Breast epithelium (tissue), 4 donors: Measurements from ENCODE around the gene FBXO31. TPM values are rescaled to one million over a fixed set of nuclear protein-coding genes. Genes with fewer than 3 reads are reported as not detected.

Experiments
- DNase-seq, 2 donors: peaks; one replicate each; pipeline ENCODE4 v3.0.0-alpha.2; 2019; ENCODE audit warnings: low spot score in 2 of 2
- H3K27ac ChIP-seq, 2 donors: fragments of 200-600 bp; sonication (generic) in 1 of 2; one replicate each; pipeline ENCODE4 v1.5.1; 2016 to 2019; ENCODE audit warnings: mild to moderate bottlenecking in 1 of 2
- H3K27me3 ChIP-seq, 2 donors: fragments of 200-600 bp; sonication (generic) in 1 of 2; one replicate each; pipeline versions ENCODE4 v1.5.1 to v1.6.0; 2017 to 2019; ENCODE audit warnings: control low read depth in 1 of 2, mild to moderate bottlenecking in 1 of 2
- H3K36me3 ChIP-seq: fragments of 200-600 bp; one replicate; pipeline ENCODE4 v1.5.1; 2019
- H3K4me1 ChIP-seq, 2 donors: fragments of 200-600 bp; sonication (generic); one replicate each; pipeline ENCODE4 v1.5.1; 2016 to 2019; ENCODE audit warnings: control low read depth in 1 of 2
- H3K4me3 ChIP-seq, 3 donors: fragments of 200-600 bp; sonication (generic); 1 replicate in 2 of 3; 2 replicates in 1 of 3; pipeline ENCODE4 v1.5.1; 2016 to 2019; ENCODE audit warnings: mild to moderate bottlenecking in 3 of 3, moderate library complexity in 2 of 3
- H3K9me3 ChIP-seq, 2 donors: fragments of 200-600 bp; sonication (generic) in 1 of 2; one replicate each; pipeline ENCODE4 v1.5.1; 2016 to 2019; ENCODE audit warnings: control low read depth in 1 of 2
- CTCF ChIP-seq, 3 donors: fragments of 450-650 bp; IDR thresholded peaks; one replicate each; pipeline ENCODE4 v1.5.1; 2016 to 2017; ENCODE audit warnings: antibody characterized with exemption in 3 of 3, mild to moderate bottlenecking in 3 of 3, moderate library complexity in 3 of 3
- POLR2A ChIP-seq: fragments of 450-650 bp; IDR thresholded peaks from one replicate; pipeline ENCODE4 v1.6.1; 2016; ENCODE audit warnings: antibody characterized with exemption, mild to moderate bottlenecking, moderate library complexity
- POLR2AphosphoS5 ChIP-seq, 3 donors: sonication (generic); formaldehyde crosslinking; IDR thresholded peaks; one replicate each; pipeline ENCODE4 v1.6.1; 2017; ENCODE audit warnings: antibody characterized with exemption in 3 of 3
- intact Hi-C: fragments of 100-400 bp; cut with DNase I; formaldehyde crosslinking; loops from one replicate; pipeline ENCODE4 v1.15.1; 2023; ENCODE audit warnings: low total_unique reads
- total RNA-seq, 3 donors: library from RNA; depleted of rRNA; stranded (reverse); fragments of >200 nt; gene quantifications; one replicate each; pipeline ENCODE4 v1.1.0, GENCODE V29; 2016

FBXO31 gene
- total RNA-seq, 3 donors from 2014 or later = 43.0 to 74.7 (median 67.4) TPM

GRCh38 chr16:87311387-87311786, 72.2 kb downstream of the FBXO31 start:
- Histone ChIP-seq H3K9me3 (no peaks in the 10 kb centered on the region), H3K4me1 (no peaks in the 10 kb centered on the region), H3K36me3 (no peaks in the 10 kb centered on the region), H3K4me3 (no peak overlapping the region), H3K27ac (no peak overlapping the region), H3K27me3 (no peaks in the 10 kb centered on the region)
- TF ChIP-seq POLR2A (no peak), CTCF (IDR thresholded peaks at IDR 0.05) (no peak), POLR2AphosphoS5 (IDR thresholded peaks at IDR 0.05) (no peak)
- DNase-seq = no peak
- intact Hi-C loops = no loop called here

GRCh38 chr16:87310610-87311009, 73.0 kb downstream of the FBXO31 start:
- H3K9me3 ChIP-seq = no peaks in the 10 kb centered on the region
- H3K4me3 ChIP-seq = no peak overlapping the region
- DNase-seq = no peak
- intact Hi-C loops = no loop called here
- no peaks in the 10 kb centered on the region for H3K4me1 ChIP-seq
- no peak for TF ChIP-seq POLR2A
- no peaks in the 10 kb centered on the region for H3K36me3 ChIP-seq
- no peak overlapping the region for H3K27ac ChIP-seq
- H3K27me3 ChIP-seq = no peaks in the 10 kb centered on the region

- H3K4me1 ChIP-seq = no peaks in the 10 kb centered on the region
- no peak for TF ChIP-seq POLR2AphosphoS5 (IDR thresholded peaks at IDR 0.05)
- no peak for TF ChIP-seq CTCF (IDR thresholded peaks at IDR 0.05)
- no peak for TF ChIP-seq POLR2A
- H3K4me3 ChIP-seq = no peak overlapping the region
- H3K36me3 ChIP-seq = no peaks in the 10 kb centered on the region
- no peaks in the 10 kb centered on the region for H3K9me3 ChIP-seq
- DNase-seq = no peak
- no peak overlapping the region for H3K27ac ChIP-seq
- H3K27me3 ChIP-seq = no peaks in the 10 kb centered on the region
- intact Hi-C loops = no loop called here
Measured at GRCh38 chr16:87309620-87310525, 73.7 kb downstream of the FBXO31 start.

- H3K9me3 ChIP-seq = no peaks in the 10 kb centered on the region
- no peak for DNase-seq
- no peaks in the 10 kb centered on the region for H3K27me3 ChIP-seq
- TF ChIP-seq CTCF (IDR thresholded peaks at IDR 0.05) (no peak), POLR2AphosphoS5 (IDR thresholded peaks at IDR 0.05) (no peak), POLR2A (no peak)
- no peaks in the 10 kb centered on the region for H3K4me1 ChIP-seq
- no peak overlapping the region for H3K27ac ChIP-seq
- no peak overlapping the region for H3K4me3 ChIP-seq
- intact Hi-C loops = no loop called here
- H3K36me3 ChIP-seq = no peaks in the 10 kb centered on the region
Measured at GRCh38 chr16:87308826-87309225, 74.8 kb downstream of the FBXO31 start.

- Histone ChIP-seq H3K4me3 (no peak overlapping the region), H3K27ac (no peak overlapping the region), H3K36me3 (no peaks in the 10 kb centered on the region), H3K27me3 (no peaks in the 10 kb centered on the region), H3K9me3 (no peaks in the 10 kb centered on the region), H3K4me1 (no peaks in the 10 kb centered on the region)
- intact Hi-C loops = no loop called here
- TF ChIP-seq CTCF (IDR thresholded peaks at IDR 0.05) = no peak
- TF ChIP-seq POLR2AphosphoS5 (IDR thresholded peaks at IDR 0.05) = no peak
- no peak for TF ChIP-seq POLR2A
- no peak for DNase-seq
Measured at GRCh38 chr16:87306516-87306915, 77.1 kb downstream of the FBXO31 start.
